NCI-H1436 treated with DMSO at 0.1 percent for 48 hours (cell line): ENCODE results near the gene PRSS36.
"Not testable (repeated sequence)": the region's sequence is repeated elsewhere in the genome, so short reads cannot be mapped to it uniquely, and the experiment has no call there.

Source experiments
- DNase-seq: peaks from one replicate; lab custom pipeline; 2025; lab: John Stamatoyannopoulos, UW

The PRSS36 gene

DNA sequence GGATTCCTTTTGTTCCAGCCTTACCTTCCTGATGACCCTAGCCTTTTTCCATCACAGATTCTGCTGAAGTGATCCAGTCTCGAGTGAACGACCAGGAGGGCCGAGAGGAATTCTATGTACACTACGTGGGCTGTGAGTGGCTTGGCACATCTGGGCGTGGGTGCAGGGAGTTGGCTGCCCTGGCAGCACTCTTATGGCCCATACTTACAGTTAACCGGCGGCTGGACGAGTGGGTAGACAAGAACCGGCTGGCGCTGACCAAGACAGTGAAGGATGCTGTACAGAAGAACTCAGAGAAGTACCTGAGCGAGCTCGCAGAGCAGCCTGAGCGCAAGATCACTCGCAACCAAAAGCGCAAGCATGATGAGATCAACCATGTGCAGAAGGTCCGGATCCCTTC is 29.7 kb downstream of the PRSS36 start:
- DNase-seq = no peak

DNA sequence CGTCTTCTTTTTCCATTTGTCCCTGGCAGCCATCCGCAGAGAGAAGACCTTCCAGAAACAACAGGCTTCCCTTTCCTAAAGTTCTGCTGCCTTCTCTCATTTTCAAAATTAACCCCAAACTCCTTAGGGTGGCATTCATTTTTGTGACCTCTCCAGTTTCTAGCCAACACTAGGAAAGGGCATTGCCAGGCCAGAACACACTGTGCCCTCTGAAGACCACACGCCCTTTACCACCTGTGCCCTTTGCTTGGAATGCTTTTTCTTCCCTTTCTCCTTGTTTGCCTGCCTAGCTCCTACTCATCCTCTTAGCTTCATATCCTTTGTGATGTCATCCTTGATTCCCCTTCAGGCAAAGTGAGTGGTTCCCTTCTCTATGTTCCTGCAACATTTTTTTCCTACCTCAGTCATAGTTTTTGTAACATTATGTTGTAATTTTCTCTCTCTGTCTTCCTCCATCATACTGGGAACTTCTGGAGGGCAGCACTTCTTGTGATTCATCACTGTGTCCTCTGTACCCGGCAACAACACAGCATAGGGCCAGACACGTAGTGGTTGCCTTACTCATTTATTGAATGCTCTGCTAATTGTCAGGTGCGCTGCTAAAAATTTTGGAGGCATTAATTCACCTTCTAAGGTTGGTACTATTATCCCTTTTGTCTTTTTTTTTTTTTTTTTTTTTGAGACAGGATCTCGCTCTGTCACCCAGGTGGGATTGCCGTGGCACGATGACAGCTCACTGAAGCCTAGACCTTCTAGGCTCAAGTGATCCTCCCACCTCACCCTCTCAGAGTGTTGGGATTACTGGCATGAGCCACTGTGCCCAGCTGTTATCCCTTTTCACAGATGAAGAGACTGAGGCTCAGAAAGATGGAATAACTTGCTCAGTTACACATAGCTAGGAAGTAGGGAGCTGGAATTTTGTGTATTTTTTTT is 31.4 kb downstream of the PRSS36 start:
- DNase-seq = no peak

DNA sequence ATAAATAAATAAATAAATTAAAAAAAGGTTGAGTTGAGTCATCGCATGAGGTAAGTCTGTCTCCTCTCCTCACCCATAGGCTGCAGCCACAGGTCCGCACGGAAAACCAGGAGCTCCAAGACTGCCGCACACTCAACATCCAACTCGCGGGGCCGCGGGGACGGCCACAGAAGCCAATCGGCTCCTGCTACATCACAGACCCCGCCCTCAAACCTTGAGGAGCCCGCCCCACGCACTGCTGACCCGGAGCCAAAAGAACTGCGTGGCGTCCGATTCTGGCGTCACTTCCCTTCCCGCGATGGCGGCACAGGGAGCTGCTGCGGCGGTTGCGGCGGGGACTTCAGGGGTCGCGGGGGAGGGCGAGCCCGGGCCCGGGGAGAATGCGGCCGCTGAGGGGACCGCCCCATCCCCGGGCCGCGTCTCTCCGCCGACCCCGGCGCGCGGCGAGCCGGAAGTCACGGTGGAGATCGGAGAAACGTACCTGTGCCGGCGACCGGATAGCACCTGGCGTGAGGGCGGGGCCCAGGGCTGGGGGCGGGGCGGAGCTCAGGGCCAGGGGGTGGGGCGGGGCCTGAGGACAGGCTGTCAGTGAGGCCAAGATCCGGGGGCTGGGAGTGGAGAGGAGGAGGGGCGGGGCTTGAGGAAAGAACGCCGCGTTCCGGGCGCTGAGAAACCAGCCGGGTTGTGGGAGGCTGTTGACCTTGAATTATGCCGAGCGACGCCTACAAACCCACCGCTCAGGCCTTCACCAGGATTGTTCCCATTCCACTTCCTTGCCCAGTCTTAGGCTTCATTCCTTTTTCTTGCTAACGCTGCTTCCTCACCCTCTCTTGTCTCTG is 32.3 kb downstream of the PRSS36 start, which contains the start of gene KAT8:
TSS of gene KAT8 (plus strand) at position 281 of the 839 bp plus-strand sequence. CDS start at position 299, 18 bp downstream.
- DNase-seq = peak; percentile 86

DNA sequence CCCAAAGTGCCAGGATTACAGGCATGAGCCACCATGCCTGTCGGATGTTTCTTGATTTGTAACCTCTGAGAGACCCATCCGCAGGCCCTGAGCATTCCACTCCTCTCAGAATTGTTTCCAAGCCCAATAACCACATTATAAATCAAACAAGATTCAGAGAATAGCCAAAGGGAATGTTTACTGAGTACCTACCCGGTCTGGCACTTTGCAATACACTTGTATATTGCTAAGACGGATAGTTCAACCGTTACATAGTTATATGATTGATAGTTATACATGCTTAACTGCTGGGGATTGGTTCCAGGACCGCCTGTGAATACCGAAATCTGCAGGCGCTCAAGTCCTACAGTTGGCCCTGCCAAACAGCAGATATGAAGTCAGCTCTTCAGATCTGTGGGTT is 35.4 kb downstream of the PRSS36 start:
- no peak for DNase-seq

DNA sequence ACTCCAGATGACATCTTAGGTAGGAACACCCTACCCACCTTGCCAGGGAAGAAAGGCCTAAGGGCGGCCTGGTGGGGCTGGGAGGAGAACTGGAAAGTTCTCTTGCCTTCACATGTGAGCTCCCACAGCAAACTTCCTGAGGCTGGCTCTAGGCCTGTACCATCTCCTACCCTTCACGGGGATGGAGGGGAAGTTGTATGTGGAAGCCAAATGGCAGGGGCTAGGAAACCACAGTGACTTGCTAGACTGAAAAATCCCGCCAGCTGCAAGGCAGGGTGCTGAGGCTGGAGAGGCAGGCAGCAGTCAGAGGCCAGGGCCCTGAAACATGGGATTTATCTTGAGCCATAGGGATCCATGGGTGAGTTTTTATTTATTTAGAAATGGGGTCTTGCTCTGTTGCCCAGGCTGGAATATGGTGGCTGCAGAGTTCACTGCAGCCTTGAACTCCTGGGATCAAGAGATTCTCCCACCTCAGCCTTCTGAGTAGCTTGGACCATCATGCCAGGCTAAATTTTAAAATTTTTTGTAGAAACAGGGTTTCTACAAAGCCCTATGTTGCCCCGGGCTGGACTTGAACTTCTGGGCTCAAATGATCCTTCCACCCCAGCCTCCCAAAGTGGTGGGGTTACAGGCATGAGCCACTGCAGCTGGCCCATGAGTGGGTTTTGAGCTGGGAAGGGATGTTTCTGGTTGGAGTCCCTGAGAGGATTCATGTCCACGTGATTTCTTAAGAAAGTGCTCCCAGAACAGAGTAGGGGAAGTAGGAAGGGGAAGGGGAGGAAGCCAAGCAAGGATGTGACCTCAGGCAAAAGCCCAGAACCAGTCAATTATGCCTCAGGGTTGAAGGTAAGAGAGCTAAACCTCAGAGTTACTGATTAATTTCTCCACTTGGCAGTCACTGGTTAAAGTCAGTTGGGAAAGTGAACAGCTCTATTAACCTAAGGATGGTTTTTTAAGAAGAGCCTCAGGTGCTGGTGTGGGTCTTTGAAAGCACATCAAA is 36.4 kb downstream of the PRSS36 start:
- DNase-seq = no peak

DNA sequence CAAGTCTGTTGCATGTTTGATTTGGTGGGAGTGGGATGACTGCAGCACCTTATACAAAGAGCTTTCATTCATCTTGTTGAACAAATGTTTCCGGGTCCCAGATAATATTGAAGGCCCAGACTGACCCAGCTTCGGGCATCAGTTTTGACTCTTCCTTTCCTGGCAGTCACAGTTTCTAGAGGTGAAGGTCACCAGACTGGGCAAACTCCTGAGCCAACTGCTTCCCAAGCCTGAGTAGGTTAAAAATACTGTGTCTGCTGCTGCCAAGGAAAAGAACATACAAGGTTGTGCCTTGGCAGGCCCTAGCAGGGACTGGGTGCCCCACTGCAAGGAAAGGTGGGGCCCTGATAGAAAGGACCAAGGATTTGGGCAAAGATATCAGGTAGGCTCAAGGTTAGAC is 37.2 kb downstream of the PRSS36 start:
- no peak for DNase-seq

DNA sequence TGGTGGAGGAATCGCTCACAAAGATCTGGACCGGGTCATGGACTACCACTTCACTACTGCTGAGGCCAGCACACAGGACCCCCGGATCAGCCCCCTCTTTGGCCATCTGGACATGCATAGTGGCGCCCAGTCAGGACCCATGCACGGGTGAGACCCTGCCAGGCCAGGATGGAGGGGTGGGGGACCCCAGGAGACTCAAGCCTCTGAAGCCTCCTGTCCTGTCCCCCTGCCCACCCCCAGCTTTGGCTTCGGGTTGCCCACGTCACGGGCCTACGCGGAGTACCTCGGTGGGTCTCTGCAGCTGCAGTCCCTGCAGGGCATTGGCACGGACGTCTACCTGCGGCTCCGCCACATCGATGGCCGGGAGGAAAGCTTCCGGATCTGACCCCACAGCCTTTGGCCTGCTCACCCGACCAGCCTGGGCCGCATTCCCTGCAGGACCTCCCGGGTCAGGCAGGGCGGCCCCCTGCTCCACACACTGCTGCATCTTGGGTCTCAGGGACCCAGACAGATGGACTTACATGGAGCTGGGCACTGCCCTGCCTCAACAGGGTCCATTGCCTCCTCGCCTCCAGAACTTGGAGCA is 37.9 kb downstream of the PRSS36 start:
- no peak for DNase-seq

DNA sequence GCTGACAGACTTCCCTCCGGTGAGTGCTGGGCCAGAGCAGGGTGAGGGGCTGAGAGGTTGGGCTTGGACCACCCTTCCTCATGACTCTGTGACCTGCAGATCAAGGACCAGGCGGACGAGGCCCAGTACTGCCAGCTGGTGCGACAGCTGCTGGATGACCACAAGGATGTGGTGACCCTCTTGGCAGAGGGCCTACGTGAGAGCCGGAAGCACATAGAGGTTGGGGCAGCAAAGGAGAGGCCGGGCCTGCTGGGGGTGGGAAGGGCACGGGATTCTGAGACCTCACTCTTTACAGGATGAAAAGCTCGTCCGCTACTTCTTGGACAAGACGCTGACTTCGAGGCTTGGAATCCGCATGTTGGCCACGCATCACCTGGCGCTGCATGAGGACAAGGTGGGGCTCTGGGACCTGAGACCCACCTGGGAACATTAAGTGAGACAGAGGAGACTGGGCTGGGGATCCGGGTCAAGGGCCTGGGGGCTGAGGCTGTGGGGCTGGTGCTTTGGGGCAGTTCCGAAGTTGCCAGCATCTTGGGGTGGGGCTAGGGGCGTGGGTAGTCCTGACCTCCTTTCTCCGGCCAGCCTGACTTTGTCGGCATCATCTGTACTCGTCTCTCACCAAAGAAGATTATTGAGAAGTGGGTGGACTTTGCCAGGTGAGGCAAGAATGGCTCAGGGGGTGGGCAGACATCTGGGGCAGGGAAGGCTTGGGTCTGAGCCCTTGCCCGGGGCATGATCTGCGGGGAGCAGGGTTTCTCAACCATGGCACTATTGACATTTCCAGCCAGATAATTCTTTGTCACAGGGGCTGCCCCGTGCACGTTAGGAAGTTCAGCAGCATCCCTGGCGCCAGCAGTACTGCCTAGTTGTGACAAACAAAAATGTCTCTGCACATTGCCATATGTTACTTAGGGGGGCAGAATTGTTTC is 39.5 kb downstream of the PRSS36 start:
- no peak for DNase-seq

DNA sequence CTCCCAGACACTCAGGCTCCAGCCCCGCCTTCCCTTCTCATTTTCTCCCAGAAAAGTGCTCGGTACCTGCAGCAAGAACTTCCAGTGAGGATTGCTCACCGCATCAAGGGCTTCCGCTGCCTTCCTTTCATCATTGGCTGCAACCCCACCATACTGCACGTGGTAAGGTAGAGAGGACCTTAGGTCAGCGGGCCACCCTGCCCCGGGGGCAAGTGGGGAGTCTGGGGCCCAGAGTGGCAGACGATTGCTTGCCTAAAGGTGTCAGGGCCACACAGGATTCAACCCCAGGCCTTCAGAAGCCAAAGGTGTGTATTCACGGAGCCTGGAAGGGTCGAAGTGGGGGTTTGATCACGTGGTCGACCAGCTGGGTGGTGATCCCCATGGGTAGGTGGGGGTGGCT is 40.2 kb downstream of the PRSS36 start:
- DNase-seq = no peak

DNA sequence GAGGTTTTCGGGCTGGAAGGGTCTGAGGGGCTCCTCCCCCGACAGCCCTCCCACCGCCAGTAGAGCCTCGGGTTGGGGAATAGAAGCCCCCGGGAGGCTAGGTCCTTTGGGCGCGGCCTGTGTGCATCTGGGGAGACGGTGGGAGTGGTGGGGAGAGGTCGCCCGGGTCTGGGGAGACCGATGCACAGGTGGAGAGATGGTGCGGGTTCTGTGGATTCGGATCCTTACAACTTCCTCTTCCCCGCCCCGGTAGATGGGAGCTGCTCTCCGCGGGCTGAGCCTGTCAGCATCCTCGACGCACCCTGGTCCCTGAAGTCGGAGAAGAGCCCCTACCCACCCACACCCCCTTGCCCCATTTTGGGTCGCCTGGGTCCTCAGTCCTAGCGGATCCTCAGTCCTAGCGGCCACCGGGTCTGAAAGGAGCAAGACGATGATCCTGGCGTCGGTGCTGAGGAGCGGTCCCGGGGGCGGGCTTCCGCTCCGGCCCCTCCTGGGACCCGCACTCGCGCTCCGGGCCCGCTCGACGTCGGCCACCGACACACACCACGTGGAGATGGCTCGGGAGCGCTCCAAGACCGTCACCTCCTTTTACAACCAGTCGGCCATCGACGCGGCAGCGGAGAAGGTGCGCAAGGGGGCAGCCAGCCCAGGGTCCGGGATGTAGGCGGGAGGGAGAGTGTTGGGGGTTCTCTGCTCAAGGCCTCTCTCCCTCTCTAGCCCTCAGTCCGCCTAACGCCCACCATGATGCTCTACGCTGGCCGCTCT is 40.9 kb downstream of the PRSS36 start:
- DNase-seq = no peak

DNA sequence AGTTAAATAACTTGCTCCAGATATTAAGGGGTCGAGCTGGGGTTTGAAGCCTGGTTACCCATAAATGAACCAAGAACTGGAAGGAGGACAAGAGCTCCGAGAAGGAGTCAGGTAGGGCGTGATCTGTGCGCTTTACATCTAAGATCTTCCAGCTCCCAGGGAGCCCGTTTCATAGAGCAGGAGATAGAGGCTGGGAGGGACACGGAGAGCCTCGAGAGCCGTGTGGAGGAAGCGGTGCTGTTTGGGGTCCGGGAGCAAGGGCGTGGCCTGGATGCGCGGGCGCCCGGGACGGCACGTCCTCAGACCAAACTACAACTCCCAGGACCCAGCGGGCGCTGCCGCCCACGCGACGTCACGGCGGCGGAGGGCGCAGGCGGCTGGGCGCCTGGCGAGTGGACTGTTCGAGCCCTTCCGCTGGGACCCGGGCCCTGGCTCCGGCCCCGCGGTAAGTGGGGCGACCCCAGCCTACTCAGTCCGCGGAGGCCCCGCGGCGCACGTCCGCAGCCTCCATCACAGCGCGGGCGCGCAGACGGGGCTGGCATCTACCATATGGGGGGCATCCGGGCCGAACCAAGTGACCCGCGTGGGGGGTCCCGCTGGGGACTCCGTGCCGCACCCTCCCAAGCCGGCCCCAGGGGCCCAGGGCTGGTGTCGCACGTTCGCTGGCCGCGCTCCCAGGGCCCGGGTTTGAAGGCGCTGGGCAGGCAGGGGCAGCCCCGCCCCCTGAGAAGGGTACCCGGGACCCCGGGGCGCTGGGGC is 41.7 kb downstream of the PRSS36 start, which contains the start of gene BCKDK:
TSS of gene BCKDK (plus strand) at position 352 of the 759 bp plus-strand sequence. CDS start 838 bp downstream, outside the sequence.
- DNase-seq = no peak

DNA sequence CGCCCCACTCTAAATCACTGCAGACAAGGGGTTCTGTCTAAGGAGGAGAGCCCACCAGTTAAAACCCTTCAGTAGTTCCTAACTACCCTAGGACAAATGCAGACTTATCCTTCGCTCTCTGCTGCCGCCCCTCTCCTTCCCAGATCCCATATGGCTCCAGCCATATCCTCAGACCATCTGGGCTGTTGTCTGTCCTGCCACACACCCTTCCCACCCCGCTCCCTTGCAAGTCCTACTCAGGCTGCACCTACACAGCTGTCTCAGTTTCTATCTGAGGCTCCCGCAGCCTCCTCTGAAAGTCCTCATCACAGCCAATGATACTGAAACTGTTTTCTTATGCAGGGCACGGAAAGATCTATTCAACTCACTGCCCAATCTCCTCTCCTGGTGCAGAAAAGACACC is 42.4 kb downstream of the PRSS36 start:
- no peak for DNase-seq

DNA sequence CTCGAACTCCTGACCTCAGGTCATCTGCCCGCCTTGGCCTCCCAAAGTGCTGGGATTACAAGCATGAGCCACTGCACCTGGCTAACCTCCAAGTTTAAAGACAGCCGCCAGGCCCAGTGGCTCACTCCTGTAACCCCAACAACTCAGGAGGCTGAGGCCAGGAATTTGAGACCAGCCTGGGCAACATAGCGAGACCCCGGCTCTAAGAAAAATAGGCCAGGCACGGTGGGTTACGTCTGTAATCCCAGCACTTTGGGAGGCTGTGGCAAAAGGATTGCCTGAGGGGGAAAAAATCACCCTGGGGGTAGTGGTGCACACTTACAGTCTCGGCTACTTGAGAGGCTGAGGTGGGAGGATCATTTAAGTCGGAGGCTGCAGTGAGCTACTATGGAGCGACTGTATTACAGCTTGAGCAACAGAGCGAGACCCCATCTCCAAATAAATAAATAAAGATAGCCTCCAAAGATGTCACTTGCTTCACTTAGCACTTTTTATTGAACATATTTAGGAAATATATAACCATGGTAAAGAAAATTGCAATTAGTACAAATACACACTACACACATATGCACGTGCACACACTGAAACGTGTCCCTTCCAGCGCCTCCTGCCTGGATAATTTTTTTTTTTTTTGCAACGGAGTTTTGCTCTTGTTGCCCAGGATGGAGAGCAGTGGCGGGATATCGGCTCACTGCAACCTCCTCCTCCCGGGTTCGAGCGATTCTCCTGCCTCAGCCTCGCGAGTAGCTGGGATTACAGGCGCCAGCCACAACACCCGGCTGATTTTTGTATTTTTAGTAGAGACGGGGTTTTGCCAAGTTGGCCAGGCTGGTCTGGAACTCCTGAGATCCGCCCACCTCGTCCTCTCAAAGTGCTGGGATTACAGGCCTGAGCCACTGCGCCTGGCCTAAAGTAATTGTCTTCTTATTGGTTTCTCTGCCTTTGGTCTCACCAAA is 43.1 kb downstream of the PRSS36 start:
- DNase-seq = no peak

DNA sequence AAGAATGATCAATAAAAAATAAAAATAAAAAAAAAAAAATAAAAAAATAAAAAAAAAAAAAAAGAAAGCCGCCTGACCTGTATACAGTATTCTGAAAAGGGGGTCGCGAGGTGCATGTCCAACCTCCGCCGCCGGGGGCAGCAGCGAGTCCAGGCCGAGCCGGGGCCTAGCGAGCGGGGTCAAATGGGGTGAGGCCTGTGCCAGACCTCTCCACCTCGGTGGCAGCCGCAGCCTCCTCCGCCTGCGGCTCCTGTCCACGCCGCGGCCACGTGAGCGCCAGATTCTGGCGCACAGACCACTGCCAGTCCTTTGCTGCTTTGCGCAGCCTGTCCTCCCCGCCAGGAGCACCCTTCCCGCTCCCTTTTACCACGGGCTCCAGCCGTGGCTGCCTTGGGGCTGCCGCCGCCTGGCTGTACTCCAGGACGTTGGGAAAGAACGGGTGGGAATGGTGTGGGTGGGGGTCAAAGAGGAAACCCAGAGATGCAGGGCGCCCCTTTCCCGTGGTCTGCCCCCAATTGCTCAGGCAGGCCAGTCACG is 44.1 kb downstream of the PRSS36 start:
- no peak for DNase-seq

DNA sequence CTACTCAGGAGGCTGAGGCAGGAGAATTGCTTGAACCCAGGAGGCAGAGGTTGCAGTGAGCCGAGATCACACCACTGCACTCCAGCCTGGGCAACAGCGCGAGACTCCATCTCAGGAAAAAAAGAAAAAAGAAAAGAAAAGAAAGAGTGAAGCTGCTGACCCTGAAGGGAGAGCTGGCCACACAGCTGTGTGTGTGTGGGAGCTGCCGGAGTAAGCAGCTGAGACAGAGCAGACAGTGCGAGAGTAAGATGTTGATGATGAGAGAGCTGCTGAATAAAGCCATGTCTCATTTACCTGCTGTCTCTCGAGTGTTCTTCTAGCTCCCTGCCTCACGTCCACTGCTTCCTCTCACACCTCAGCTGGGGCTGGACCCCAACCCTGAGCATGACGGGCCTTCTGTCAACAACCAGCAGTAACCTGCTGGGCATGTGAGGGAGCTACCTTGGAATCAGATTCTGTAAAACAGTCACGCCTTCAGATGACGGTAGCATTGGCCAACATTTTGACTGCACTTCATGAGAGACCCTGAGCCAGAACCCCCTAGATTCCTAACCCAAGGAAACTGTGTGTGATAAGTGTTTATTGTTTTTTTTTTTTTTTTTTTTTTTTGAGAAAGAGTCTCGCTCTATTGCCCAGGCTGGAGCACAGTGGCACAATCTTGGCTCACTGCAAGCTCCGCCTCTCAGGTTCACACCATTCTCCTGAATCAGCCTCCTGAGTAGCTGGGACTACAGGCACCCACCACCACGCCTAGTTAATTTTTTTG is 48.8 kb downstream of the PRSS36 start:
- not testable (repeated sequence) for DNase-seq
